HepG2 (cell line): ENCODE measurements around the gene NOVA2. TPM values are rescaled to one million over a fixed set of nuclear protein-coding genes. Genes with fewer than 3 reads are reported as not detected.

Experiments used
- microRNA counts: library from miRNA; unstranded; fragments of <30 nt; microRNA quantifications from one replicate; lab custom pipeline; 2015
- microRNA-seq: library from miRNA; unstranded; fragments of <30 nt; microRNA quantifications from one replicate; pipeline ENCODE4, GENCODE V29; 2020
- polyA plus RNA-seq, 8 experiments: library from polyadenylated mRNA; depleted of rRNA in 3 of 8; stranded (reverse) in 7 of 8; unstranded in 1 of 8; fragments of >200 nt; fragmentation: Illumina TruSeq in 4 of 8; extraction: Trizol in 4 of 8; gene quantifications; 2 replicates each; pipeline versions ENCODE4 v1.2.1 to v1.2.3, GENCODE V29; 2011 to 2016; ENCODE audit warnings: low read depth in 4 of 8, missing spikeins in 1 of 8, mixed read lengths in 1 of 8; ENCODE audit not compliant: insufficient read depth in 1 of 8
- small RNA-seq, 3 experiments: library from RNA; depleted of rRNA; stranded (forward); fragments of <200 nt; gene quantifications; one replicate each; pipeline ENCODE3, GENCODE V24; 2012; ENCODE audit warnings: low read depth in 2 of 3, low replicate concordance in 1 of 3; ENCODE audit not compliant: insufficient read length in 3 of 3, insufficient read depth in 2 of 3
- total RNA-seq, 5 experiments: library from RNA; depleted of rRNA; stranded (reverse); fragments of >200 nt; fragmentation: Illumina TruSeq; extraction: Trizol; gene quantifications; 2 replicates each; pipeline ENCODE4 v1.2.3, GENCODE V29; 2016; ENCODE audit warnings: low read depth in 1 of 5

NOVA2 gene
- total and polyA plus RNA-seq, 2 of the 13 experiments (the other 11 are each of a cell fraction or from before 2014, with no cell fraction given) = not detected

MicroRNA genes within 50 kb of the gene (microRNA counts, 767-probe panel; counts per million panel counts)
- microRNA hsa-miR-769-3p (lab: Ali Mortazavi, UCI) (not detected), microRNA hsa-miR-769-5p (lab: Ali Mortazavi, UCI) (not detected)

Small RNAs within 50 kb of the gene (microRNA-seq; reads per million reads assigned to microRNA genes)
- 264 reads per million, percentile 80 among the genes with 10 or more reads in this experiment for gene MIR769

Small RNAs within 50 kb of the gene (small RNA-seq; reads per million reads assigned to genes)
- gene MIR769 = 0.10 to 10.6 (median 3.6) reads per million in 3 experiments

Other genes starting within 250 kb of the NOVA2 start
- gene FBXO46, start 243.0 kb downstream of the NOVA2 start, total RNA-seq (2016; rRNA removed; fragmentation: Illumina TruSeq; extraction: Trizol) = 4.7 and 6.2 TPM in 2 replicates
- gene FBXO46, start 243.0 kb downstream of the NOVA2 start, polyA plus RNA-seq (2011; rRNA removed) = 6.4 TPM in 2 replicates
- not detected in 2 replicates for gene MEIOSIN, start 240.4 kb downstream of the NOVA2 start, total RNA-seq (2016; rRNA removed; fragmentation: Illumina TruSeq; extraction: Trizol)
- gene MEIOSIN, start 240.4 kb downstream of the NOVA2 start, polyA plus RNA-seq (2011; rRNA removed) = not detected in 2 replicates
- gene SIX5, start 204.6 kb downstream of the NOVA2 start, total RNA-seq (2016; rRNA removed; fragmentation: Illumina TruSeq; extraction: Trizol) = 8.2 and 10.5 TPM in 2 replicates
- gene SIX5, start 204.6 kb downstream of the NOVA2 start, polyA plus RNA-seq (2011; rRNA removed) = 7.7 and 8.8 TPM in 2 replicates
- 1.7 and 5.3 TPM in 2 replicates for gene DMPK, start 191.4 kb downstream of the NOVA2 start, total RNA-seq (2016; rRNA removed; fragmentation: Illumina TruSeq; extraction: Trizol)
- 8.8 and 12.5 TPM in 2 replicates for gene DMPK, start 191.4 kb downstream of the NOVA2 start, polyA plus RNA-seq (2011; rRNA removed)
- 11.0 and 14.9 TPM in 2 replicates for gene DMWD, start 181.0 kb downstream of the NOVA2 start, total RNA-seq (2016; rRNA removed; fragmentation: Illumina TruSeq; extraction: Trizol)
- 10.3 and 12.4 TPM in 2 replicates for gene DMWD, start 181.0 kb downstream of the NOVA2 start, polyA plus RNA-seq (2011; rRNA removed)
- gene RSPH6A, start 158.6 kb downstream of the NOVA2 start, total RNA-seq (2016; rRNA removed; fragmentation: Illumina TruSeq; extraction: Trizol) = 0.07 TPM in 1 of 2 replicates, not detected in the other
- gene RSPH6A, start 158.6 kb downstream of the NOVA2 start, polyA plus RNA-seq (2011; rRNA removed) = 0.03 TPM in 1 of 2 replicates, not detected in the other
- 19.9 and 21.9 TPM in 2 replicates for gene SYMPK, start 110.7 kb downstream of the NOVA2 start, total RNA-seq (2016; rRNA removed; fragmentation: Illumina TruSeq; extraction: Trizol)
- gene SYMPK, start 110.7 kb downstream of the NOVA2 start, polyA plus RNA-seq (2011; rRNA removed) = 55.7 and 67.8 TPM in 2 replicates
- gene FOXA3, start 109.5 kb downstream of the NOVA2 start, total RNA-seq (2016; rRNA removed; fragmentation: Illumina TruSeq; extraction: Trizol) = 27.6 and 29.8 TPM in 2 replicates
- gene FOXA3, start 109.5 kb downstream of the NOVA2 start, polyA plus RNA-seq (2011; rRNA removed) = 47.6 and 61.6 TPM in 2 replicates
- gene IRF2BP1, start 87.7 kb downstream of the NOVA2 start, total RNA-seq (2016; rRNA removed; fragmentation: Illumina TruSeq; extraction: Trizol) = 9.7 and 14.3 TPM in 2 replicates
- 4.3 and 6.1 TPM in 2 replicates for gene IRF2BP1, start 87.7 kb downstream of the NOVA2 start, polyA plus RNA-seq (2011; rRNA removed)
- 2.7 TPM in 2 replicates for gene MYPOP, start 71.3 kb downstream of the NOVA2 start, total RNA-seq (2016; rRNA removed; fragmentation: Illumina TruSeq; extraction: Trizol)
- gene MYPOP, start 71.3 kb downstream of the NOVA2 start, polyA plus RNA-seq (2011; rRNA removed) = 2.2 and 2.3 TPM in 2 replicates
- gene NANOS2, start 59.1 kb downstream of the NOVA2 start, total RNA-seq (2016; rRNA removed; fragmentation: Illumina TruSeq; extraction: Trizol) = not detected in 2 replicates
- gene NANOS2, start 59.1 kb downstream of the NOVA2 start, polyA plus RNA-seq (2011; rRNA removed) = not detected in 2 replicates
- gene CCDC61, start 21.6 kb upstream of the NOVA2 start, total RNA-seq (2016; rRNA removed; fragmentation: Illumina TruSeq; extraction: Trizol) = 3.3 and 4.2 TPM in 2 replicates
- gene CCDC61, start 21.6 kb upstream of the NOVA2 start, polyA plus RNA-seq (2011; rRNA removed) = 4.9 and 6.0 TPM in 2 replicates
- gene PGLYRP1, start 49.2 kb upstream of the NOVA2 start, total RNA-seq (2016; rRNA removed; fragmentation: Illumina TruSeq; extraction: Trizol) = not detected in 2 replicates
- gene PGLYRP1, start 49.2 kb upstream of the NOVA2 start, polyA plus RNA-seq (2011; rRNA removed) = not detected in 2 replicates
- gene IGFL4, start 67.1 kb upstream of the NOVA2 start, total RNA-seq (2016; rRNA removed; fragmentation: Illumina TruSeq; extraction: Trizol) = 0.20 and 1.4 TPM in 2 replicates
- 1.1 and 1.2 TPM in 2 replicates for gene IGFL4, start 67.1 kb upstream of the NOVA2 start, polyA plus RNA-seq (2011; rRNA removed)
- not detected in 2 replicates for gene IGFL3, start 150.8 kb upstream of the NOVA2 start, total RNA-seq (2016; rRNA removed; fragmentation: Illumina TruSeq; extraction: Trizol)
- gene IGFL3, start 150.8 kb upstream of the NOVA2 start, polyA plus RNA-seq (2011; rRNA removed) = not detected in 2 replicates
- not detected in 2 replicates for gene IGFL2, start 174.4 kb upstream of the NOVA2 start, total RNA-seq (2016; rRNA removed; fragmentation: Illumina TruSeq; extraction: Trizol)
- gene IGFL2, start 174.4 kb upstream of the NOVA2 start, polyA plus RNA-seq (2011; rRNA removed) = not detected in 2 replicates